KMS-11 (cell line): Measurements from ENCODE around the gene ANKRD63.

Experiments used
- H2AFZ ChIP-seq: fragments of 200-600 bp; sonication (generic); 2 replicates; pipeline ENCODE4 v1.6.1; 2016; ENCODE audit warnings: antibody characterized with exemption, mixed run types, low read depth
- H3K27ac ChIP-seq: fragments of 200-600 bp; sonication (generic); 2 replicates; pipeline ENCODE4 v1.6.1; 2016; ENCODE audit warnings: mild to moderate bottlenecking, mixed run types
- H3K27me3 ChIP-seq: fragments of 200-600 bp; sonication (generic); 2 replicates; pipeline ENCODE4 v1.6.1; 2017; ENCODE audit warnings: mild to moderate bottlenecking, low read depth, mixed run types, moderate library complexity; ENCODE audit not compliant: insufficient read depth
- H3K36me3 ChIP-seq: fragments of 200-600 bp; sonication (generic); 2 replicates; pipeline ENCODE4 v1.6.1; 2017; ENCODE audit warnings: mild to moderate bottlenecking, mixed run types; ENCODE audit not compliant: insufficient read depth
- H3K4me1 ChIP-seq: fragments of 200-600 bp; sonication (generic); 2 replicates; pipeline ENCODE4 v1.6.1; 2016; ENCODE audit warnings: mild to moderate bottlenecking, low read depth, mixed run types; ENCODE audit not compliant: poor library complexity, severe bottlenecking
- H3K4me2 ChIP-seq: fragments of 200-600 bp; sonication (generic); 2 replicates; pipeline ENCODE4 v1.7.0; 2016; ENCODE audit warnings: mild to moderate bottlenecking, mixed run types
- H3K4me3 ChIP-seq: fragments of 200-600 bp; sonication (generic); IDR thresholded peaks from 2 replicates; pipeline ENCODE4 v1.6.1; 2017; ENCODE audit warnings: low read depth, low read length, mixed read lengths; ENCODE audit not compliant: insufficient read depth
- H3K79me2 ChIP-seq: fragments of 200-600 bp; sonication (generic); 2 replicates; pipeline ENCODE4 v1.6.1; 2016; ENCODE audit warnings: low read depth, mixed run types; ENCODE audit not compliant: insufficient read depth
- H3K9ac ChIP-seq: fragments of 200-600 bp; sonication (generic); 2 replicates; pipeline ENCODE4 v1.6.1; 2016; ENCODE audit warnings: mild to moderate bottlenecking, mixed run types
- H4K20me1 ChIP-seq: fragments of 200-600 bp; sonication (generic); 2 replicates; pipeline ENCODE4 v1.6.1; 2016; ENCODE audit warnings: mild to moderate bottlenecking, mixed run types; ENCODE audit not compliant: insufficient read depth
- TF ChIP-seq, protein P1 (sequence below): fragments of 200-600 bp; sonication (generic); conservative IDR thresholded peaks from 2 replicates; pipeline ENCODE4 v1.6.1; 2017; ENCODE audit warnings: low read depth, mild to moderate bottlenecking, antibody characterized with exemption, low read length, moderate library complexity, mixed read lengths

ANKRD63 gene

DNA sequence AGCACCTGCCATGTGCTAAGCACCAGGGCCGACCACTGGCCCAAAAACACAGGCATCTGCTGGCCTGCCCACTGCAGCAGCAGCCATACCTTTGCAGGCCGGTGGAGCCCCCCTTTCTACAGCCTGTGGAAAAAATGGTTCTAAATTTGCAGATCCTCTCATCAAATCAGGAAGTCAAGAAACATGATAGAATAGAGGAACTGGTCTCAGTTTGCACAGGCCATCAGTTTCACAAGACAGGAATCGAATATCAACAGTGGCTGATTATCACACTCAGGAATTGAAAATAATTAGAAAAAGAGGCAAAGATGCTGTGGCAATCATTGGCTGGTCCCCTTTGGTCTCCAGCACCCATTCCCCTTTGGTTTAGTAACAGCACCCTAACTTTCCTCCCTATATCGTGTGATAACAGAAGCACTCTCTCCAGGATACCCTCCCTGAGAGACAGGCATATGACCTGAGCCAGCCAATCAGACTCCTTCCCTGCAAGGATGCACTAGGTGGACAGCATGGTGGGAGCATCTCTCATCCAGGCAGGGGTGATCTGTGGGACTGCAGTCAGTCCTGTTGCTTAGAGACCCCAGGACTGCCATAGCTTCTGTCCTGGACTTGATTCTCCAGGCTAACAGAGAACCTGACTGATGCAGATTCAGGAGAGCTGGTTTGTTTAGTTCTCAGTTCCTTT, 47.5 kb downstream of the ANKRD63 start:
- peak overlapping the region; percentile 29; the same call in 1 of the 2 replicates for H3K27ac ChIP-seq
- no peak overlapping the region for H3K4me2 ChIP-seq
- no peak overlapping the region for H2AFZ ChIP-seq
- no peaks in the 10 kb centered on the region for H3K79me2 ChIP-seq
- no peak overlapping the region for H3K9ac ChIP-seq
- H3K27me3 ChIP-seq = no peaks in the 10 kb centered on the region
- H3K4me1 ChIP-seq = peaks cover 26% of the 10 kb centered on the region
- H3K4me3 ChIP-seq = no peak overlapping the region
- no peaks in the 10 kb centered on the region for H3K36me3 ChIP-seq
- H4K20me1 ChIP-seq = no peaks in the 10 kb centered on the region
- TF ChIP-seq, protein P1, sequence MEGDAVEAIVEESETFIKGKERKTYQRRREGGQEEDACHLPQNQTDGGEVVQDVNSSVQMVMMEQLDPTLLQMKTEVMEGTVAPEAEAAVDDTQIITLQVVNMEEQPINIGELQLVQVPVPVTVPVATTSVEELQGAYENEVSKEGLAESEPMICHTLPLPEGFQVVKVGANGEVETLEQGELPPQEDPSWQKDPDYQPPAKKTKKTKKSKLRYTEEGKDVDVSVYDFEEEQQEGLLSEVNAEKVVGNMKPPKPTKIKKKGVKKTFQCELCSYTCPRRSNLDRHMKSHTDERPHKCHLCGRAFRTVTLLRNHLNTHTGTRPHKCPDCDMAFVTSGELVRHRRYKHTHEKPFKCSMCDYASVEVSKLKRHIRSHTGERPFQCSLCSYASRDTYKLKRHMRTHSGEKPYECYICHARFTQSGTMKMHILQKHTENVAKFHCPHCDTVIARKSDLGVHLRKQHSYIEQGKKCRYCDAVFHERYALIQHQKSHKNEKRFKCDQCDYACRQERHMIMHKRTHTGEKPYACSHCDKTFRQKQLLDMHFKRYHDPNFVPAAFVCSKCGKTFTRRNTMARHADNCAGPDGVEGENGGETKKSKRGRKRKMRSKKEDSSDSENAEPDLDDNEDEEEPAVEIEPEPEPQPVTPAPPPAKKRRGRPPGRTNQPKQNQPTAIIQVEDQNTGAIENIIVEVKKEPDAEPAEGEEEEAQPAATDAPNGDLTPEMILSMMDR = no peak

GRCh38 chr15:40234783-40235182, 48.1 kb downstream of the ANKRD63 start:
- Histone ChIP-seq H4K20me1 (no peaks in the 10 kb centered on the region), H2AFZ (no peak overlapping the region), H3K4me1 (peaks cover 26% of the 10 kb centered on the region), H3K79me2 (no peaks in the 10 kb centered on the region), H3K4me3 (no peak overlapping the region), H3K36me3 (no peaks in the 10 kb centered on the region), H3K9ac (no peak overlapping the region), H3K27ac (peak overlapping the region; percentile 29; the same call in 1 of the 2 replicates), H3K4me2 (no peak overlapping the region), H3K27me3 (no peaks in the 10 kb centered on the region)
- TF ChIP-seq, protein P1 = no peak

DNA sequence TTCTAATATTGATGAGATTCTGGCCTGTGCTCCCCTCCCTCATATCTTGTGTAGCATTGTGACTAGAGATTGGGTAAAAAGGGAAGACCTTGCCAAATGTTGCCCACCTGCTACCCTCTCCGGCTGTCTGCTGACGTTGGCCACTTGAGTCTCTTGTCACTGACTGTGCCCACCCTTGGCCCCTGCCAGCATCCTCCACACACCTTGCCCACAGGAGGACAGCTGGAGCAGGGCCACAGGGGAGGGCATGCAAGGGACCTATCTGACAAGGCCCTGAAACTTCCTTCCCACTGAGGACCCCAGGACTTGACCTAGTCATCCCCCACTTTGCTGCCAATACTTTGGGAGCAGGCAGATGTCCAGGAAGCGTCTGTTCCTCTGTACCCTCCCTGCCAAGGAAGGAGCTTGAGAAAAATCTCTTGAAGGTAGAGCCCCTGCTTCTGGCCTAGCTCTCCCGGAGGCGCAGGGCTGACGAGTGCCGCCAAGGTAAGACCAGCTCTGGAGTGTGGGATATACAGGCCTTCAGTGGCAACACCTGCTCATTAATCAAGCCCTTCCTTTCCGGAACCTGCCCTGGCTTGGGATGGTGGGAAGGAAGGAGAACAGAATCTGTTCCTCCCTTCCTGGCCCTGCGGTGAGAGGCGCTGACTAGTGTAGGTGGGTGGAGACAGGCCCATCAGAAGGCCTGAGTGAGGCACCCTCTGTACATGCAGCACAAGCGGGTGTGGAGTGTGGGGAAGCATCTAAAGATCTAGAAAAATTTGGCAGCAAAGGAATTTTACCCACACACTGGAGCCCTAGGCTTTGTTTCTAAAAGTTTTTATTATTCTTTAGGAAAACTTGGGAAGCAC, 48.9 kb downstream of the ANKRD63 start:
- Histone ChIP-seq H3K4me2 (no peak overlapping the region), H3K4me3 (no peak overlapping the region), H3K79me2 (no peaks in the 10 kb centered on the region), H3K4me1 (peaks cover 26% of the 10 kb centered on the region), H3K9ac (no peak overlapping the region), H3K27ac (no peak overlapping the region), H4K20me1 (no peaks in the 10 kb centered on the region), H3K36me3 (no peaks in the 10 kb centered on the region), H2AFZ (no peak overlapping the region), H3K27me3 (no peaks in the 10 kb centered on the region)
- TF ChIP-seq, protein P1 = no peak

GRCh38 chr15:40232625-40233070, 50.2 kb downstream of the ANKRD63 start:
- TF ChIP-seq, protein P1 = no peak
- Histone ChIP-seq H3K4me2 (no peak overlapping the region), H3K9ac (no peak overlapping the region)

More at GRCh38 chr15:40232625-40233070, 50.2 kb downstream of the ANKRD63 start:
- no peaks in the 10 kb centered on the region for H3K36me3 ChIP-seq
- H3K79me2 ChIP-seq = no peaks in the 10 kb centered on the region
- H3K27me3 ChIP-seq = no peaks in the 10 kb centered on the region
- H4K20me1 ChIP-seq = no peaks in the 10 kb centered on the region
- H2AFZ ChIP-seq = no peak overlapping the region
- no peak overlapping the region for H3K4me3 ChIP-seq
- peaks cover 26% of the 10 kb centered on the region for H3K4me1 ChIP-seq
- H3K27ac ChIP-seq = no peak overlapping the region
